22Rv1 (cell line): Measurements from ENCODE around the gene RASSF5.

Source experiments
- H3K27ac ChIP-seq: fragments of 450-650 bp; 2 replicates; pipeline ENCODE4 v1.5.1; 2017
- ZFX ChIP-seq: fragments of 450-650 bp; IDR thresholded peaks from 2 replicates; pipeline ENCODE4 v1.6.1; 2017; ENCODE audit warnings: antibody characterized with exemption, borderline replicate concordance
- TF ChIP-seq, protein P1 (sequence below): fragments of 450-650 bp; IDR thresholded peaks from 2 replicates; pipeline ENCODE4 v1.5.1; 2017; ENCODE audit warnings: mild to moderate bottlenecking

Gene RASSF5

DNA sequence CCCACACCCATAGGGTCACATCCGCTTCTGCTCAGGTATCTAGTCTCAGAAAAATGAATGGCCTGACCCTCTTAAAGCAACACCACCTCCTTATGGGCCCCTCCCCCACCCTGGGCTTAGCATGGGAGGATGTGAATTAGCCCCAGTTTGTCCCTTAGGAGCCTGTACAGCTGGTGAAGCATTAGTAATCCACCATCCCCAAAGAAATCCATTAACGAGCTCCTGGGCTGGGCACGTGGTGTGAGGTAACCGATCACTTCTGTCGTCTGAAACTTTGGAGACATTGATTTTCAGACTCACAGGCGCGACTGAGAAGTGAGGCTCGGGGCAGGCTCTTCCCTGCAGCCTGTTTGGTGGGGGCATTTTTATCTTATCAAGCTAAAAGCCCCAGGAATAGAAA lies 10.5 kb downstream of the RASSF5 start:
- TF ChIP-seq, protein P1, sequence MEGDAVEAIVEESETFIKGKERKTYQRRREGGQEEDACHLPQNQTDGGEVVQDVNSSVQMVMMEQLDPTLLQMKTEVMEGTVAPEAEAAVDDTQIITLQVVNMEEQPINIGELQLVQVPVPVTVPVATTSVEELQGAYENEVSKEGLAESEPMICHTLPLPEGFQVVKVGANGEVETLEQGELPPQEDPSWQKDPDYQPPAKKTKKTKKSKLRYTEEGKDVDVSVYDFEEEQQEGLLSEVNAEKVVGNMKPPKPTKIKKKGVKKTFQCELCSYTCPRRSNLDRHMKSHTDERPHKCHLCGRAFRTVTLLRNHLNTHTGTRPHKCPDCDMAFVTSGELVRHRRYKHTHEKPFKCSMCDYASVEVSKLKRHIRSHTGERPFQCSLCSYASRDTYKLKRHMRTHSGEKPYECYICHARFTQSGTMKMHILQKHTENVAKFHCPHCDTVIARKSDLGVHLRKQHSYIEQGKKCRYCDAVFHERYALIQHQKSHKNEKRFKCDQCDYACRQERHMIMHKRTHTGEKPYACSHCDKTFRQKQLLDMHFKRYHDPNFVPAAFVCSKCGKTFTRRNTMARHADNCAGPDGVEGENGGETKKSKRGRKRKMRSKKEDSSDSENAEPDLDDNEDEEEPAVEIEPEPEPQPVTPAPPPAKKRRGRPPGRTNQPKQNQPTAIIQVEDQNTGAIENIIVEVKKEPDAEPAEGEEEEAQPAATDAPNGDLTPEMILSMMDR: no peak
- TF ChIP-seq ZFX: no peak
- no peak overlapping the region for H3K27ac ChIP-seq

DNA sequence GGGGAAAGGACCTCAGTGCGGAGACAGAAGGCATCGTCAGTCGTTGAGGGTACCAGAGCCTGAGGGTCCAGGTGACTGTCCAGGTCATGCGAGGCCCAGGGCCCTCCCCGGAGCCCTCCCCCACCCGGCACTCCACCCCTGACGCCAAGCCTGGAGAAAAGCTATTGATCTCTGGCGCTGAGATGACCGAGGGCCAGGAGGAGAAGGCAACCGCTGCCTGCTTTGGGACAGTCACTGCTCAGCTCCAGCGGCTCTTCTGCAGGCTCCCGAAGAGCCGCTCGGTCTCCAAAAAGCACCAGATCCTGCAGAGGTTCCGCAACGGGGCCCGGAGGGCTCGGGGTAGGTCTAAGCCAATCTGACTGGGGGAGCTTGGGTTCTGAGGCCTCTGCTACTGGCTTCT lies 10.9 kb downstream of the RASSF5 start:
- TF ChIP-seq ZFX: no peak
- TF ChIP-seq, protein P1: no peak
- no peak overlapping the region for H3K27ac ChIP-seq

DNA sequence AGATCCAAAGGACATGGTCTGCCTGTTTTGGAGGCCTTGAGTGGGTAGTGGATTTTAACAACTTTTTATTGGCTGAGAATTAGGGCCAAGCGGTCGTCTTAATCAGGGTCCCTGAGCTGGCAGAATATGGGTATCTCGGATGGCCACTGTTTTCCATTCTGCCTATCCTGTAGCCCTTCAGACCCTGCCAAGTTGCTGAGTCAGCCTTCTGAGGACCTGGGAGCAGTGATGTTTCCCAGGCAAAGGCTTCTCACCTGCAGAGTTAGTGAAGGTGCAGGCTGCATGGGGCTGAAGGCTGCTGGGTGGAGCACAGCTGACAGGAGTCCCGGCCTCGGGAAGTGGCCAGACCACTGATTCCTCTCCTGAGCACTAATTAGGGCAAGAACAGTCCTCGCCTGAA lies 11.4 kb downstream of the RASSF5 start:
- no peak overlapping the region for H3K27ac ChIP-seq
- TF ChIP-seq, protein P1: no peak
- no peak for TF ChIP-seq ZFX

DNA sequence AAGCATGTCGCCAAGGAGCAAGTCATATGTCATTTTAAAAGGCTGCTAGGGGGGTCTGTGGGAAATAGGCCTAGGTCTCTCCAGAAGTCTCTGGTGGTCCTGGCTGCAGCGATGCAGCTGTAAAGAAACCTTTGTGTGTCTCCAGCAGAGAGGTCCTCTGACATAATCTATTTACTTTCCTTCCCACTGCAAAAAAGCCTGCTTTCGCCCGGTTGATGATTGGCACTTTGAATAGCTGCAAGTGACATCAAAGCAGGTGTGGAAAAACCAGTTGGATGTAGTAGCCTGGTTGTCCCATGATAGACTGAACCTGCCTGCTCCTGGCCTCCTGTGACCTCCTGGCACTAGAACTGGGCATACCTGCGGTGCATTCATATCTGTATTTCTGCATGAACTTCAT lies 13.8 kb downstream of the RASSF5 start:
- H3K27ac ChIP-seq: no peak overlapping the region; the same call in 1 of the 2 replicates
- TF ChIP-seq, protein P1: no peak
- no peak for TF ChIP-seq ZFX

DNA sequence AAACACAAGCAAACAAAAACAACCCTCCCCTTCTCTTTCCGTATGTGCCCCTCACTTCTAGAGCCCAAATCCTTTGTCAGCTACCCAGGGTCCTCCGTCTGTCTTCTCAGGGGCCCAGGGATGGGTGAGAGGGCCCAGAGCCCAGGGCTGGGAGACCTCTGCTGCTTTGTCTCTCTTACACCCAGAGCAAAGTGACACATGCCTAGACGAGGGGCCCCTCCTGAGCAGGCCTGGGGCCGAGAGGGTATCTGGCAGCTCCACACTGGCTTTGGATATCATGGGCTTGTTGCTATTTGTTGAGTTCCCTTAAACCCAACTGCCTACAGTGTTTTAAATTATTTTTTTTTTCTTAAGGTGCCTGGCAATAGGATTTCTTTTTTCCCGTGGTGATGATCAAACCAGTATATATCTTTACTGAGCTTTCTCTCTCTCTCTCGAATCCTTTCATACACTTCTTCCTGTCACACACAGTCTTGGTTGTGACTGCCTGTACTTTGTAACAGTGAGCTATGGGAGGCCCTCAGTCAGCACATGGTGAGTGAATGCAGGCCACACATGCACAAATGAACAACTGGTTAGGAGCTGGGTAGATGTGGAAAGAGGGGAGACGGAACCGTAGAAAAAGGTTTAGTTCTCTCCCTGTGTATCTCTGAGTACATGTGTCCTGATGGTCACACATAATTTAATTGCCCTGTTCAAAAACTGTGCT lies 14.5 kb downstream of the RASSF5 start:
- no peak overlapping the region; the same call in 1 of the 2 replicates for H3K27ac ChIP-seq
- TF ChIP-seq ZFX: no peak
- TF ChIP-seq, protein P1: no peak

DNA sequence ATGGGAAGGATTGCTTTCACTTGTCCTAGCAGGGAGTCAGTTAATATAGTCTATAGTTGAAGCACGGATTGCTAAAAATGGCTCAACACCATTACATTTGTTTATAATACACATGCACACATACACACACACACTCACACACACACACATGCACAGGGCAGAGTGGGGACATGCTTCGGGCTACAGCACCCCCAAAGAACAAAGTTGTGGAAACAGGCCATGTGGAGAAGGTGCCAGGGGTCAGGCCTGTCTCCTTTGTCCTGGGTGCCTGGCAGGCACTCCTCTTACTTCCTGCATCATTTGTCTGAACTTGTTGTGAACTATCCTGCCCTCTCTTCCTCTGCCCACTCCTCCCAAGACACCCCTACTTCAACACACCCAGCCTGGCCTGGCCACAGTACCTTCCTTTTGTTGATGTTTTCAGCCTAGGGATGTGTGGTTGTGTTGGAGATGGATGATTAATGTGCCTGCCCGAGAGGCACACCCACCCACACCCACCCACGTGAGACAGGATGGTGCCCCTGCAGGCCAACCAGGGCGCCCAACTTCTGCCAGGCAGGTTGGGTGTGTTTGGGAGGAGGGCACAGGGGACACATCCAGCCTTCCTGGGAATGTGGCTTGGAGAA lies 17.5 kb downstream of the RASSF5 start:
- no peak overlapping the region for H3K27ac ChIP-seq
- no peak for TF ChIP-seq ZFX
- TF ChIP-seq, protein P1: no peak
